HL-60 (cell line): ENCODE measurements around the gene NR3C1.

Source experiments
- DNase-seq, 2 experiments: peaks; one replicate each; pipeline ENCODE4 v3.0.0-alpha.2; 2010 to 2020; ENCODE audit warnings: low read depth in 1 of 2, low spot score in 1 of 2
- H3K27ac ChIP-seq: fragments of 250-450 bp; sonication (Bioruptor Pico); replicated peaks from 2 replicates; pipeline ENCODE4 v1.5.1; 2020; ENCODE audit warnings: mild to moderate bottlenecking, moderate library complexity
- H3K27me3 ChIP-seq: fragments of 250-450 bp; sonication (Bioruptor Pico); 2 replicates; pipeline ENCODE4 v1.5.1; 2021; ENCODE audit warnings: mild to moderate bottlenecking, moderate library complexity; ENCODE audit not compliant: insufficient read depth, poor library complexity, severe bottlenecking
- H3K4me3 ChIP-seq: replicated peaks from 2 replicates; pipeline ENCODE4 v1.5.1; 2011; ENCODE audit warnings: mild to moderate bottlenecking, control low read depth, low read length; ENCODE audit not compliant: insufficient read depth
- GABPA ChIP-seq: IDR thresholded peaks from 2 replicates; pipeline ENCODE4 v1.6.1; 2012; ENCODE audit warnings: low read depth
- POLR2AphosphoS5 ChIP-seq: IDR thresholded peaks from 2 replicates; pipeline ENCODE4 v1.6.1; 2012; ENCODE audit warnings: low read depth
- SPI1 ChIP-seq: IDR thresholded peaks from 2 replicates; pipeline ENCODE4 v1.6.1; 2012; ENCODE audit warnings: low read depth, mild to moderate bottlenecking, borderline replicate concordance
- TF ChIP-seq, protein P1 (sequence below): IDR thresholded peaks from 2 replicates; pipeline ENCODE4 v1.6.1; 2012; ENCODE audit warnings: low read depth; ENCODE audit not compliant: insufficient replicate concordance
- TF ChIP-seq, protein P2 (sequence below): IDR thresholded peaks from one replicate; pipeline ENCODE4 v1.5.1; 2011; ENCODE audit warnings: low read length, control low read depth, inconsistent platforms; ENCODE audit not compliant: insufficient read depth

The NR3C1 gene

DNA sequence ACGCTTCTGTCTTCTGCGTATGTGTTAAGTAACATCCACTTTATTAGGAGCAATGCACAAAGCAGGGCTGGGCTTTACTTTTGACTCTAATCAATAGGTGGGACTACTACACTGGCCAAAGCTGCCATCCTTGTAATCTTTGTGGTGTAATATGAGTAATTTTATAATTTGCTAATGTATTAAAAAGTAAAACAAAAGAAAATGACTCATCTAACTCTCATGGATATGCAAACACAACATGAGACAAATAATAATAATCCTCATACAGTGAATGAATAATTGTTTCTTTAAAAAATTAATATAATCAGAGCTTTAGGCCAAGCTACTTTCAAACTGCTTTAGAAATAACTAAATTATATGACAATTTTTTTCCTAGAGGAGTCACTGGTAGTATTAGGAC lies 90.7 kb downstream of the NR3C1 start:
- TF ChIP-seq SPI1 = no peak
- TF ChIP-seq GABPA = no peak
- TF ChIP-seq POLR2AphosphoS5 = no peak
- TF ChIP-seq, protein P1, sequence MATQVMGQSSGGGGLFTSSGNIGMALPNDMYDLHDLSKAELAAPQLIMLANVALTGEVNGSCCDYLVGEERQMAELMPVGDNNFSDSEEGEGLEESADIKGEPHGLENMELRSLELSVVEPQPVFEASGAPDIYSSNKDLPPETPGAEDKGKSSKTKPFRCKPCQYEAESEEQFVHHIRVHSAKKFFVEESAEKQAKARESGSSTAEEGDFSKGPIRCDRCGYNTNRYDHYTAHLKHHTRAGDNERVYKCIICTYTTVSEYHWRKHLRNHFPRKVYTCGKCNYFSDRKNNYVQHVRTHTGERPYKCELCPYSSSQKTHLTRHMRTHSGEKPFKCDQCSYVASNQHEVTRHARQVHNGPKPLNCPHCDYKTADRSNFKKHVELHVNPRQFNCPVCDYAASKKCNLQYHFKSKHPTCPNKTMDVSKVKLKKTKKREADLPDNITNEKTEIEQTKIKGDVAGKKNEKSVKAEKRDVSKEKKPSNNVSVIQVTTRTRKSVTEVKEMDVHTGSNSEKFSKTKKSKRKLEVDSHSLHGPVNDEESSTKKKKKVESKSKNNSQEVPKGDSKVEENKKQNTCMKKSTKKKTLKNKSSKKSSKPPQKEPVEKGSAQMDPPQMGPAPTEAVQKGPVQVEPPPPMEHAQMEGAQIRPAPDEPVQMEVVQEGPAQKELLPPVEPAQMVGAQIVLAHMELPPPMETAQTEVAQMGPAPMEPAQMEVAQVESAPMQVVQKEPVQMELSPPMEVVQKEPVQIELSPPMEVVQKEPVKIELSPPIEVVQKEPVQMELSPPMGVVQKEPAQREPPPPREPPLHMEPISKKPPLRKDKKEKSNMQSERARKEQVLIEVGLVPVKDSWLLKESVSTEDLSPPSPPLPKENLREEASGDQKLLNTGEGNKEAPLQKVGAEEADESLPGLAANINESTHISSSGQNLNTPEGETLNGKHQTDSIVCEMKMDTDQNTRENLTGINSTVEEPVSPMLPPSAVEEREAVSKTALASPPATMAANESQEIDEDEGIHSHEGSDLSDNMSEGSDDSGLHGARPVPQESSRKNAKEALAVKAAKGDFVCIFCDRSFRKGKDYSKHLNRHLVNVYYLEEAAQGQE = no peak
- TF ChIP-seq, protein P2, sequence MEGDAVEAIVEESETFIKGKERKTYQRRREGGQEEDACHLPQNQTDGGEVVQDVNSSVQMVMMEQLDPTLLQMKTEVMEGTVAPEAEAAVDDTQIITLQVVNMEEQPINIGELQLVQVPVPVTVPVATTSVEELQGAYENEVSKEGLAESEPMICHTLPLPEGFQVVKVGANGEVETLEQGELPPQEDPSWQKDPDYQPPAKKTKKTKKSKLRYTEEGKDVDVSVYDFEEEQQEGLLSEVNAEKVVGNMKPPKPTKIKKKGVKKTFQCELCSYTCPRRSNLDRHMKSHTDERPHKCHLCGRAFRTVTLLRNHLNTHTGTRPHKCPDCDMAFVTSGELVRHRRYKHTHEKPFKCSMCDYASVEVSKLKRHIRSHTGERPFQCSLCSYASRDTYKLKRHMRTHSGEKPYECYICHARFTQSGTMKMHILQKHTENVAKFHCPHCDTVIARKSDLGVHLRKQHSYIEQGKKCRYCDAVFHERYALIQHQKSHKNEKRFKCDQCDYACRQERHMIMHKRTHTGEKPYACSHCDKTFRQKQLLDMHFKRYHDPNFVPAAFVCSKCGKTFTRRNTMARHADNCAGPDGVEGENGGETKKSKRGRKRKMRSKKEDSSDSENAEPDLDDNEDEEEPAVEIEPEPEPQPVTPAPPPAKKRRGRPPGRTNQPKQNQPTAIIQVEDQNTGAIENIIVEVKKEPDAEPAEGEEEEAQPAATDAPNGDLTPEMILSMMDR = no peak
- H3K27ac ChIP-seq = no peak overlapping the region
- H3K27me3 ChIP-seq = no peaks in the 10 kb centered on the region
- no peak for DNase-seq
- no peak overlapping the region for H3K4me3 ChIP-seq

DNA sequence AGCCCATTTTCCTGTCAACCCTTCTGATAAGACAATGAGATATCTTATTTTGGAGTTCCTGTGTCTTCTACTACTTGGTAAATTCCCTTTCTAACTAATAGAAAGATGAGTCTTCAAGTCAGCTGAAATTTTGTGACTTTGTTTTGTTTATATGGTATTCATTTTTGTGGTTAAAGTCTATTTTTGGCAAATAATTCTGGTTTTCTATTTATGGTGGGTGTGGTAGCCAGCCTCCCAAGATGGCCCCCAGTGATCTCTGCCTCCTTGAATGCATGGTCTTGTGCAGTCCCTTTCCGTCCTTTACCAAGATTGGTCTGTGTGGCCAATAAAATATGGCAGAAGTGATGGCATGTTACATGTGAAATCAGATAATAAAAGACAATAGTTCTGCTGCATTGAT lies 91.5 kb downstream of the NR3C1 start:
- DNase-seq = no peak
- Histone ChIP-seq H3K27me3 (no peaks in the 10 kb centered on the region), H3K27ac (no peak overlapping the region), H3K4me3 (no peak overlapping the region)
- no peak for TF ChIP-seq SPI1
- TF ChIP-seq, protein P1 = no peak
- TF ChIP-seq, protein P2 = no peak
- TF ChIP-seq POLR2AphosphoS5 = no peak
- no peak for TF ChIP-seq GABPA

DNA sequence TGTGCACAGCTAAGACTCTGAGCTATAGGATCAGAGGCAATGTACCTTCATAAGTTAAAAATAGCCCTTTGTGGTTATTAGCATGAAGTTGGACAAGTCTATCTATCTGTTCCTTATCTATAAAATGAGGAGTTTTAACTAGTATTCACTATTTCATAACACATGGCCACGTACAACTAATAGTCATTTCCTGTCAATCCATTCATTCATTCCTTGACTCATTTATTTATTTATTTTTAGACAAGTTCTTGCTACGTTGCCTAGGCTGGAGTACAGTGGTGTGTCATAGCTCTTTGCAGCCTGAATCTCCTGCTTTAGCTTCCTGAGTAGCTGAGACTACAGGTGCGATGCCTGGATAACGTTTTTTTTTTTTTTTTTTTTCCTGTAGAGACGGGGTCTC lies 92.1 kb downstream of the NR3C1 start:
- Histone ChIP-seq H3K27ac (no peak overlapping the region), H3K27me3 (no peaks in the 10 kb centered on the region), H3K4me3 (no peak overlapping the region)
- DNase-seq = no peak
- TF ChIP-seq, protein P1 = no peak
- TF ChIP-seq GABPA (no peak), SPI1 (no peak), POLR2AphosphoS5 (no peak)
- TF ChIP-seq, protein P2 = no peak
